H1 (cell line): ENCODE measurements around the gene NEDD4. TPM values are rescaled to one million over a fixed set of nuclear protein-coding genes. Genes with fewer than 3 reads are reported as not detected.

Experiments
- polyA plus RNA-seq, 7 experiments: library from polyadenylated mRNA; depleted of rRNA in 3 of 7; stranded (reverse) in 5 of 7; unstranded in 2 of 7; fragments of >200 nt in 5 of 7; fragments of 200-250 nt in 2 of 7; gene quantifications; 1 replicate in 5 of 7; 2 replicates in 1 of 7; 4 replicates in 1 of 7; pipeline versions ENCODE4 v1.2.1 to v1.2.3, GENCODE V29; 2011 to 2013; ENCODE audit warnings: missing spikeins in 2 of 7, mixed read lengths in 2 of 7
- total RNA-seq: library from RNA; stranded (reverse); fragmentation: NEBNext Ultra II Directional; extraction: Animal tissue kit (Norgen Biotek cat#: 25700); gene quantifications from 2 replicates; pipeline ENCODE4 v1.2.1, GENCODE V29; 2021
- TF ChIP-seq, protein P1 (sequence below), 3 experiments: IDR thresholded peaks; 1 replicate in 2 of 3; 2 replicates in 1 of 3; pipeline versions ENCODE4 v1.5.1 to v1.6.1; 2011; ENCODE audit warnings: low read length in 3 of 3, mild to moderate bottlenecking in 3 of 3, inconsistent platforms in 2 of 3, low read depth in 1 of 3, moderate library complexity in 1 of 3; ENCODE audit not compliant: insufficient read depth in 1 of 3; ENCODE audit errors: control extremely low read depth in 1 of 3

NEDD4 gene
- total and polyA plus RNA-seq, 2 of the 8 experiments (the other 6 are each of a cell fraction or from before 2014, with no cell fraction given): 0.95 to 3.9 TPM

DNA sequence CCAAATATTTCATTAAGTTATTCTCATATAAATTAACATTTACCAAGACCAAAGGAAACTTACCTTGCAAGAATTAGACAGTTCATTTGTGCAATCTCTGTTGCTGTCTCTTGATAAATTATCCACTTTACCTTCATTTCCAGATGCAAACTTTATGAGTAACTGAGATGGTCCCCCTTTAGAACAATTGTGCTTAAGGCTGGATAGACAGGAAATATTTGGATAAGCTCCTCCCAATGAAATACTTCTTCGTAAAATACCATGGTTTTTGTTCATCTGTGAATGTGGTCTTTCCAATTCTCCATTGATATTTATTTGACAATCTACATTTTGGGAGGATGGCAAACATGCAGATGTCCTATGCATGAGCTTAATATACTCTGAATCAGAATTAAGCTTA is 78.2 kb downstream of the NEDD4 start (continued):
- TF ChIP-seq, protein P1, sequence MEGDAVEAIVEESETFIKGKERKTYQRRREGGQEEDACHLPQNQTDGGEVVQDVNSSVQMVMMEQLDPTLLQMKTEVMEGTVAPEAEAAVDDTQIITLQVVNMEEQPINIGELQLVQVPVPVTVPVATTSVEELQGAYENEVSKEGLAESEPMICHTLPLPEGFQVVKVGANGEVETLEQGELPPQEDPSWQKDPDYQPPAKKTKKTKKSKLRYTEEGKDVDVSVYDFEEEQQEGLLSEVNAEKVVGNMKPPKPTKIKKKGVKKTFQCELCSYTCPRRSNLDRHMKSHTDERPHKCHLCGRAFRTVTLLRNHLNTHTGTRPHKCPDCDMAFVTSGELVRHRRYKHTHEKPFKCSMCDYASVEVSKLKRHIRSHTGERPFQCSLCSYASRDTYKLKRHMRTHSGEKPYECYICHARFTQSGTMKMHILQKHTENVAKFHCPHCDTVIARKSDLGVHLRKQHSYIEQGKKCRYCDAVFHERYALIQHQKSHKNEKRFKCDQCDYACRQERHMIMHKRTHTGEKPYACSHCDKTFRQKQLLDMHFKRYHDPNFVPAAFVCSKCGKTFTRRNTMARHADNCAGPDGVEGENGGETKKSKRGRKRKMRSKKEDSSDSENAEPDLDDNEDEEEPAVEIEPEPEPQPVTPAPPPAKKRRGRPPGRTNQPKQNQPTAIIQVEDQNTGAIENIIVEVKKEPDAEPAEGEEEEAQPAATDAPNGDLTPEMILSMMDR (IDR thresholded peaks at IDR 0.05; ENCODE audit: control extremely low read depth in 1 of 3, insufficient read depth in 1 of 3, low read depth in 1 of 3, low read length in 3 of 3): no peak
